Forelimb muscle (tissue), 1 donor: ENCODE results near the gene PRKCE. TPM values are rescaled to one million over a fixed set of nuclear protein-coding genes. Genes with fewer than 3 reads are reported as not detected.
A peak's percentile ranks its signal among the peaks of the same experiment; 100 is the strongest.

Experiments
- DNase-seq: peaks from one replicate; pipeline ENCODE4 v3.0.0-alpha.2; 2013; ENCODE audit warnings: low read depth
- polyA plus RNA-seq: library from polyadenylated mRNA; unstranded; fragments of 120-200 nt; gene quantifications from one replicate; pipeline ENCODE4 v1.2.1, GENCODE V29; 2013; ENCODE audit not compliant: insufficient read length

The PRKCE gene
- polyA plus RNA-seq, 1 donor: 5.1 TPM

GRCh38 chr2:46072101-46072820 lies 420.8 kb downstream of the PRKCE start:
- DNase-seq: no peak

GRCh38 chr2:46073540-46074046 lies 422.1 kb downstream of the PRKCE start:
- DNase-seq: no peak

- DNase-seq: no peak
These were observed 423.0 kb downstream of the PRKCE start for GRCh38 chr2:46074501-46074900.

- no peak for DNase-seq
These were observed 424.4 kb downstream of the PRKCE start for GRCh38 chr2:46075848-46076247.

- DNase-seq: no peak
These were observed 424.8 kb downstream of the PRKCE start for GRCh38 chr2:46076251-46076650.

- no peak for DNase-seq
These were observed 425.4 kb downstream of the PRKCE start for GRCh38 chr2:46076875-46077274.

- no peak for DNase-seq
These were observed 426.1 kb downstream of the PRKCE start for GRCh38 chr2:46077522-46078107.

GRCh38 chr2:46079985-46080560 lies 428.6 kb downstream of the PRKCE start:
- no peak for DNase-seq

GRCh38 chr2:46082531-46083485 lies 431.3 kb downstream of the PRKCE start:
- no peak for DNase-seq

GRCh38 chr2:46086578-46087070 lies 435.1 kb downstream of the PRKCE start:
- DNase-seq: no peak

GRCh38 chr2:46087492-46087891 lies 436.0 kb downstream of the PRKCE start:
- no peak for DNase-seq

- no peak for DNase-seq
These were observed 439.5 kb downstream of the PRKCE start for GRCh38 chr2:46091004-46091403.

- DNase-seq: no peak
These were observed 440.6 kb downstream of the PRKCE start for GRCh38 chr2:46091961-46092667.

- DNase-seq: no peak
These were observed 443.2 kb downstream of the PRKCE start for GRCh38 chr2:46094689-46095088.

GRCh38 chr2:46095830-46096229 lies 444.4 kb downstream of the PRKCE start:
- no peak for DNase-seq

GRCh38 chr2:46096260-46096659 lies 444.8 kb downstream of the PRKCE start:
- no peak for DNase-seq

- DNase-seq: peak; percentile 85
These were observed 446.4 kb downstream of the PRKCE start for GRCh38 chr2:46097714-46098480.

GRCh38 chr2:46098621-46099062 lies 447.2 kb downstream of the PRKCE start:
- no peak for DNase-seq

GRCh38 chr2:46101557-46102220 lies 450.2 kb downstream of the PRKCE start:
- DNase-seq: no peak

- DNase-seq: no peak
These were observed 455.2 kb downstream of the PRKCE start for GRCh38 chr2:46106690-46107089.
